HCT116 (cell line): ENCODE data around the gene ZNF611.

Experiments used
- CTCF ChIP-seq, 3 experiments: fragments of 200-600 bp in 1 of 3; sonication (generic) in 1 of 3; IDR thresholded peaks in 2 of 3; conservative IDR thresholded peaks in 1 of 3; 2 replicates each; pipeline ENCODE4 v1.5.1; 2012 to 2017; ENCODE audit warnings: low read depth in 2 of 3, low read length in 2 of 3, antibody characterized with exemption in 1 of 3, borderline replicate concordance in 1 of 3, control low read depth in 1 of 3, mild to moderate bottlenecking in 1 of 3, mixed read lengths in 1 of 3, mixed run types in 1 of 3, moderate library complexity in 1 of 3; ENCODE audit not compliant: insufficient read depth in 1 of 3
- EZH2 ChIP-seq: fragments of 200-600 bp; sonication (generic); IDR thresholded peaks from 2 replicates; pipeline ENCODE4 v1.6.1; 2017; ENCODE audit warnings: antibody characterized with exemption, mixed run types
- JUND ChIP-seq: IDR thresholded peaks from 2 replicates; pipeline ENCODE4 v1.6.1; 2012
- POLR2A ChIP-seq: IDR thresholded peaks from 2 replicates; pipeline ENCODE4 v1.7.0; 2011; ENCODE audit warnings: borderline replicate concordance; ENCODE audit not compliant: insufficient read depth, insufficient read length; ENCODE audit errors: extremely low read depth
- RAD21 ChIP-seq: IDR thresholded peaks from 2 replicates; pipeline ENCODE4 v1.6.1; 2012; ENCODE audit warnings: low read depth, mild to moderate bottlenecking
- YY1 ChIP-seq: IDR thresholded peaks from 2 replicates; pipeline ENCODE4 v1.6.1; 2011; ENCODE audit warnings: low read length, low read depth, moderate library complexity, mild to moderate bottlenecking; ENCODE audit not compliant: insufficient replicate concordance; ENCODE audit errors: extremely low read depth

- TF ChIP-seq CTCF (IDR thresholded peaks at IDR 0.05 in 2 of 3, conservative IDR thresholded peaks at IDR 0.05 in 1 of 3; ENCODE audit: borderline replicate concordance in 1 of 3, insufficient read depth in 1 of 3, low read depth in 2 of 3, low read length in 2 of 3) (no peak), JUND (no peak), EZH2 (no peak), POLR2A (no peak), RAD21 (no peak), YY1 (no peak)
Measured at GRCh38 chr19:52725528-52725961, 9.3 kb downstream of the ZNF611 start.
